Mammary epithelial cell (primary cell): Measurements from ENCODE around the gene TMEM108.

ENCODE experiments used
- CTCF ChIP-seq, 2 donors: IDR thresholded peaks in 1 of 2; conservative IDR thresholded peaks in 1 of 2; 2 replicates each; pipeline ENCODE4 v1.5.1; 2011 to 2012; ENCODE audit warnings: inconsistent platforms in 2 of 2, low read length in 2 of 2, mild to moderate bottlenecking in 2 of 2, control low read depth in 1 of 2, low read depth in 1 of 2; ENCODE audit not compliant: insufficient read depth in 1 of 2; ENCODE audit errors: extremely low read depth in 1 of 2
- EZH2 ChIP-seq: IDR thresholded peaks from 2 replicates; pipeline ENCODE4 v1.6.1; 2012; ENCODE audit warnings: low read length, inconsistent platforms, borderline replicate concordance

GRCh38 chr3:133268726-133269134, 230.5 kb downstream of the TMEM108 start:
- no peak for TF ChIP-seq CTCF (conservative IDR thresholded peaks at IDR 0.05 in 1 of 2, IDR thresholded peaks at IDR 0.05 in 1 of 2; ENCODE audit: extremely low read depth in 1 of 2, insufficient read depth in 1 of 2, low read depth in 1 of 2, low read length in 2 of 2)
- TF ChIP-seq EZH2, result no peak
